IPS DF 4.7 (cell line): ENCODE data around the gene TNXB.

Source experiments
- DNase-seq: peaks from one replicate; pipeline ENCODE4 v3.0.0-alpha.2; 2013; ENCODE audit warnings: low spot score; ENCODE audit errors: extremely low read depth

TNXB gene

GRCh38 chr6:32139590-32139989 is 30.5 kb upstream of the TNXB start:
- no peak for DNase-seq

GRCh38 chr6:32137454-32137853 is 28.3 kb upstream of the TNXB start:
- no peak for DNase-seq

DNA sequence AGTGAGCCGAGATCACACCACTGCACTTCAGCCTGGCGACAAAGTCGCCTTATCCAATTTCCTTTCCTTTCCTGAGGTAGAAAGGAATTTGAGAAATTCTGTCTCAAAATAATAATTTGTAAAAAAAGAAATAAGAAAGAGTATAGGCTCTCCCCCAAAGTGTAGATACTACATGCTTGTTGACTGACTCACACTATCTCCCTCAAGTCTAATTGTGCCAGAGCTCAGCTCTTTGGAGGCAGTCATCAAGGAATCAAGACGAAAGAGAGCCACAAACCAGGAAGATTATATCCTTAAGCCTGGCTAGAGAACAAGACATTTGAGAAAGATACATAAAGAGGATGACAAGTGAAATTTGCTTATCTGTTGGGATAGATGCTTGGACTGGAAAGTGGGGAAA is 24.6 kb upstream of the TNXB start:
- DNase-seq, result no peak

GRCh38 chr6:32132110-32132509 is 23.0 kb upstream of the TNXB start:
- no peak for DNase-seq

- no peak for DNase-seq
These were observed 22.4 kb upstream of the TNXB start for GRCh38 chr6:32131439-32131948.

- DNase-seq, result no peak
These were observed 20.4 kb upstream of the TNXB start for GRCh38 chr6:32129297-32130088.

GRCh38 chr6:32128751-32129296 is 19.7 kb upstream of the TNXB start:
- DNase-seq, result no peak

- DNase-seq, result peak; percentile 95
These were observed 18.8 kb upstream of the TNXB start, which contains the start of gene ATF6B for GRCh38 chr6:32127717-32128592. ATF6B (minus strand) TSS chr6:32128246; CDS start chr6:32128207, 39 bp downstream.

DNA sequence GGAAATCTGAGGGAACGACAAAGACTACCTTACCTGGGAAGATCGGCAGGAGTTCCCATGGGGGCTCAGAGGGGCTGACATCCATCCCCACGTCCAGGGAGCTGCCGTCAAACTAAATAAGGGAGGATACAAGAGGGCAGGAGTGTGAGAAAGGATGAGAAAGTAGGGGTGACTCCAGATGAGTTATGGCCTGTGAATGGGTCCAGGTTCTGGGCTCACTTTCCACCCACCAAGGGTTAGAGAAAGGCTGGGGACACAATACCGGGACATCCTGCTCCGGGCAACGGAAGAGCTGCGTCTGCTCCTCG is 18.2 kb upstream of the TNXB start:
- DNase-seq, result no peak

- no peak for DNase-seq
These were observed 17.7 kb upstream of the TNXB start for GRCh38 chr6:32126880-32127279.

- DNase-seq, result no peak
These were observed 14.5 kb upstream of the TNXB start for GRCh38 chr6:32123681-32124080.

DNA sequence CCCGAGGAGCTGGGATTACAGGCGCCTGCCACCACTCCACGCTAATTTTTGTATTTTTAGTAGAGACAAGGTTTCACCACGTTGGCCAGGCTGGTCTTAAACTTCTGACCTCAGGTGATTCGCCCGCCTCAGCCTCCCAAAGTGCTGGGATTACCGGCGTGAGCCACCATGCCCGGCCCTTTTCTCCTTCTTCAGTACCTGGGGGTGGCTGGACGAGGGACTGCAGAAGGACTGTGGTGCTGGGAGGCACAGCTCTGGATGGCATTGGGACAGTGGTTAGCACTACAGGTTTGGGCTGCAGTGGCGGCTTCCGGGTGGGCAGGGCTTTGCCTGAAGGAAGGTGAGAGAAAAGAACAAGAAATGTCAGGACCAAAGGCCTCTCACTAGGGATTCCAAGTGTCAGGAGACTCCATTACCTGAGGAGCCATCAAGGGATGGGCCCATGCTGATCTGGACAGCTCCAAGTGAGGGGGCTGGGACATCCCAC is 11.5 kb upstream of the TNXB start:
- no peak for DNase-seq

- no peak for DNase-seq
These were observed 9.9 kb upstream of the TNXB start for GRCh38 chr6:32118782-32119628.

DNA sequence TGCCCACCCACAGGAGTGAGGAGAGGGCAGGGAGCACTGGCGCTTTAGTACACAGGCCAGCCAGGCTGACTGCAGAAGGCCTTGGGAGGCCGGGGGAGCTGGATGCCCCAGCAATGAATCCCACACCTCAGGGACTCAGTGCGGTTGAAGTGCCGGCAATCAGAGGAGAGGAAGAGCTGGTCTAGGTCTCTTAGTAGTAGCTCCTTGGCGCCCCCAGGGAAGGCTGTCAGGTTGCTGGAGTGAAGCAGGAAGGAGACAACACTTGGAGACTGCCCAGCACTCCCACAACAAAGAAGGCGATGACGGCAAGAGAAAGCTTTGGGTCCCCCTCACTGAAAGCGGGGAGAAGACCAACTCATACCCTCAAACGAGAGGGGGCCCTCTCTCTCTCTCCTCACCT is 8.3 kb upstream of the TNXB start:
- no peak for DNase-seq

- DNase-seq, result no peak
These were observed 7.5 kb upstream of the TNXB start for GRCh38 chr6:32116674-32117073.

DNA sequence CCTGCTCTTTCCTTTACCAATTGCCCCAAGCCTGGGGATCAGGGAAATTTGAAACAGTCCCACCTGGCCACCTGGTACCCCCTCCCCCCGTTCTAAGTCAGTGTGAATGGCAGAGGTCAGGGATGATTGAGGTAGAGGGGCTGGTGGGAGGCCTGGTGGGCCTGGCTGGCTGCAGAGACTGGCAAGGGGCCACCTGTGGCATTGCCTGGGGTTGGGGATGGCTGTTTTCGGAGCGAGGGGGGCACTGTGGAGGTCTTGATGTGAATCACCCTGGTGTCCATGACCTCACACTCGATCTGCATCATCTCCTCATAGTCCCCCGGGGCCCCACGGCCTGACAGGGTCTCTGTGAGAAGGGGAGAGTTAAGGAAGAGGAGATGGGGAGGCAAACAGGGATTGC is 6.5 kb upstream of the TNXB start:
- no peak for DNase-seq

GRCh38 chr6:32114796-32115195 is 5.7 kb upstream of the TNXB start:
- DNase-seq, result no peak

- DNase-seq, result no peak
These were observed 4.5 kb upstream of the TNXB start for GRCh38 chr6:32113386-32114352.

DNA sequence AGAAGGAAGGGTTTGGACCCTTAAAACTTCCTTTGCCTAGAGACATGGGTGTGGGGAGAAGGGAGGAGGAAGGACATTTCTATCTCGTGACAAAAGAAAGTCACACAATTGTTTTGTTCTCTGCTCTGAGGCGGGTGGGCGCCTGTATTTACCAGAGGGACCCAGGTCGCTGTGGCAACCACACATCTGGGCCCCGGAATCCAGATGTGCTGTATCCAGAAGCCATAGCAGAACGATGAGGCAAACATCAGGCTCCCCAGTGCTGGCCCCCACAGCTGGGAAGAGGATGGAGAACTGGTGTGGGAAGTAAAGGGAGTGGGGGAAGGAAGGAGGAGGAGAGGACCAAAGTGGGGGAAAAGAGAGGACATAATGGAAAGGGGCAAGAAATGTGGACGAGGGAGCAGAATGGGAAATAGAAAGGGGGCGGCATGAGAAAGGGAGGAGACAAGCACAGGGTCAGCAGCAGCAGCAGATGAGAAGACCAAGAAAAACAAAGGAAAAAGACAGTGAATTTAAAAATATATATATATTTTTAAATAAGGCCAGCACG is 3.4 kb upstream of the TNXB start:
- DNase-seq, result no peak
